Measurements from ENCODE around the gene EMSY. TPM values are rescaled to one million over a fixed set of nuclear protein-coding genes. Genes with fewer than 3 reads are reported as not detected.
A peak's percentile ranks its signal among the peaks of the same experiment; 100 is the strongest.

The EMSY gene
- polyA plus RNA-seq, 6 donors from 2014 or later, result 15.0 to 26.8 (median 22.2) TPM

GRCh38 chr11:76553554-76554476, 109.0 kb downstream of the EMSY start:
- DNase-seq, result no peak
- no peaks in the 10 kb centered on the region for H3K9me3 Mint-ChIP-seq
- H3K4me1 Mint-ChIP-seq, result no peaks in the 10 kb centered on the region
- ATAC-seq (ENCODE audit: low read depth in 2 of 2), result no peak
- H3K4me3 Mint-ChIP-seq, result no peak overlapping the region
- H3K27me3 Mint-ChIP-seq, result peaks cover 0 to 5% (median 4%) of the 10 kb centered on the region in 3 donors
- H3K36me3 Mint-ChIP-seq, result peaks cover 0 to 7% of the 10 kb centered on the region in 2 donors
- H3K27ac Mint-ChIP-seq, result peak overlapping the region in 1 of 6 donors; percentile 30

DNA sequence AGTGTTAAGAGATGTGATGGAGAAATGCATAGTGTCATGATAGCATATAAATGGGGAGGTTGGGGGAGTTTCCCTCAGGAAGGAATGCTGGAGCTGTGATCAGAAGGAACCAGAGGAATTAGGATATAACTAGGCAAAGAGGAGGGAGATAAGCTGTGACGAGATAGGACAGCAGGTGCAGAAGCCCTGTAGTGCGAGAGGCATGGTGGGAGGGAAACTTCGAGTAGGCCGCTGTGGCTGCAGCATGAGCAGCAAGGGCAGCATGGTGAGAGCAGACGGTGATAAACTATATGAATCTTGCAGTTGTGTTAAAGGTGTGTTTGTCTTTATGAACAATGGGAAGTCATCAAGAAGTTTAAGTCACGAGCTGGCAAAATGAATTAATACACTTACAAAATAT, 109.9 kb downstream of the EMSY start:
- Mint-ChIP-seq H3K27me3 (peaks cover 2 to 15% (median 9%) of the 10 kb centered on the region in 3 donors), H3K4me1 (no peaks in the 10 kb centered on the region), H3K9me3 (no peaks in the 10 kb centered on the region), H3K4me3 (no peak overlapping the region), H3K36me3 (no peaks in the 10 kb centered on the region), H3K27ac (no peak overlapping the region)
- no peak for DNase-seq
- no peak for ATAC-seq (ENCODE audit: low read depth in 2 of 2)

DNA sequence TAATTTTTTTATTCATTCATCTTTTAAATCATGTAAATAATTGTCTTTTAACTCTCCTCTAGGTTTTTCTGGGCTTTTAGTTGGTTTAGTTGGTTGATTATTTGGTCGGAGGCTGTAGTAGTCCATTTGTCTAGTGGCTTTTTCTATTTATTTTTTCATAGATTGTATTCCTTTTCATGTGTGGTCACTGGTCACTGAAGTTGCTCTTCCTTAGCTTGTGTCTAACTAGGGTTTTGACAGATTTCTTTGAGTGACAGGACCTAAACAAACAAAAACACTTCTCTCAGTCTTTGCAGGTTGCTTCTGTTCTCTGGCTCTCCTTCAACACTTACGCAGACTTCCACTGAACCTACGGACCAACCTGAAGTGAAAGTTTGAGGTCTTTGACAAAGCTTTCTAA, 112.6 kb downstream of the EMSY start:
- DNase-seq (no peak), ATAC-seq (ENCODE audit: low read depth in 2 of 2) (no peak)
- Mint-ChIP-seq H3K9me3 (no peaks in the 10 kb centered on the region), H3K4me3 (no peak overlapping the region), H3K36me3 (peaks cover 0 to 7% of the 10 kb centered on the region in 2 donors), H3K27ac (no peak overlapping the region), H3K27me3 (peaks cover 15 to 33% (median 21%) of the 10 kb centered on the region in 3 donors), H3K4me1 (peaks cover 0 to 5% (median 0%) of the 10 kb centered on the region in 3 donors)

GRCh38 chr11:76558473-76558872, 113.7 kb downstream of the EMSY start:
- Mint-ChIP-seq H3K9me3 (no peaks in the 10 kb centered on the region), H3K27me3 (peaks cover 15 to 35% (median 21%) of the 10 kb centered on the region in 3 donors), H3K27ac (no peak overlapping the region), H3K4me1 (peaks cover 0 to 5% (median 0%) of the 10 kb centered on the region in 3 donors), H3K4me3 (no peak overlapping the region), H3K36me3 (peaks cover 0 to 7% of the 10 kb centered on the region in 2 donors)
- DNase-seq (no peak), ATAC-seq (ENCODE audit: low read depth in 2 of 2) (no peak)

- ATAC-seq (ENCODE audit: low read depth in 2 of 2) (no peak), DNase-seq (no peak)
- H3K36me3 Mint-ChIP-seq, result peaks cover 0 to 7% of the 10 kb centered on the region in 2 donors
- no peak overlapping the region for H3K4me3 Mint-ChIP-seq
- H3K9me3 Mint-ChIP-seq, result no peaks in the 10 kb centered on the region
- H3K27me3 Mint-ChIP-seq, result peaks cover 15 to 35% (median 21%) of the 10 kb centered on the region in 3 donors
- H3K27ac Mint-ChIP-seq, result no peak overlapping the region
- H3K4me1 Mint-ChIP-seq, result peaks cover 0 to 5% (median 0%) of the 10 kb centered on the region in 3 donors
These were observed 114.1 kb downstream of the EMSY start for GRCh38 chr11:76558891-76559290.

DNA sequence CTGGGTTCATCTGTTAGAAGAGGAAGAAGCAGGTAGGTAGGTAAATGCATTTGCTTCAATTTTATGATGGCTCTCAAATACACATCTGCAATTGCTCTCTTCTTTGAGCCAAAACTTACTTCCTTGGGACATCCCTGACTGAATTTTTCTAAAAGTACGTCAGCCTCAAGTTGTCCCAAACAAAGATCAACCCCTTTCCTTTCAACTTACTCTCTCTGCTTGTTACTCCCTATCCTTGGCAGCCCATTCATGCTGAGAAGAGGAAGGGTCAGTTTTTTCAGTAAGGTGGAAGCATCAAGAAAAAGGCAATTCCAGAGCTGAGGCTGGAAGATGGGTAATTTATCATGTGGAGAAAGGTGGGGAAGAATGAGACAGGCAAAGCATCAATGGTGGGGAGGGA, 114.5 kb downstream of the EMSY start:
- DNase-seq (no peak), ATAC-seq (ENCODE audit: low read depth in 2 of 2) (no peak)
- Mint-ChIP-seq H3K9me3 (peaks cover 0 to 2% (median 0%) of the 10 kb centered on the region in 7 donors), H3K4me1 (peaks cover 0 to 6% (median 3%) of the 10 kb centered on the region in 3 donors), H3K27ac (peak overlapping the region in 1 of 6 donors; percentile 27), H3K27me3 (peaks cover 15 to 35% (median 21%) of the 10 kb centered on the region in 3 donors), H3K4me3 (no peak overlapping the region), H3K36me3 (peaks cover 0 to 7% of the 10 kb centered on the region in 2 donors)

DNA sequence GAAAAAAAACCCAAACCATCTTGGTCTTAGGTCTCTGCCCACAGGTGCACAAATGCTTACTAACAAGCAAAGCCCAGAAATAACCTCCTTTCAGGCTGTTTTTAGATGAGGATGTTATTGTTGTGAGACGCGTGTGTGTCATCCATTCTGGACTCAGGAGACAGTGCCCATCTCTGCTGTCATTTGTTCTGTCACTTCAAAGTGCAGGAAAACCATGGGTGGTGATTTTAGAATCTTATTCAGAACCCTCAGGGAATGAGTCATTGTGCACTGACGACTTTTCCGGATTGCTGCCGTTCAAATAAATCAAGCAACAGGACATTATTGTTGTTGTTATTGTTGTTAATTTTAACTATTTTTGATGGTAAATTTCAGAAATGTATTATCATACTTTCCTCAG, 115.4 kb downstream of the EMSY start:
- H3K27ac Mint-ChIP-seq, result no peak overlapping the region
- DNase-seq (no peak), ATAC-seq (ENCODE audit: low read depth in 2 of 2) (no peak)
- peaks cover 0 to 13% (median 7%) of the 10 kb centered on the region in 3 donors for H3K4me1 Mint-ChIP-seq
- H3K4me3 Mint-ChIP-seq, result no peak overlapping the region
- peaks cover 0 to 8% (median 0%) of the 10 kb centered on the region in 7 donors for H3K9me3 Mint-ChIP-seq
- H3K36me3 Mint-ChIP-seq, result peaks cover 0 to 7% of the 10 kb centered on the region in 2 donors
- peaks cover 15 to 35% (median 21%) of the 10 kb centered on the region in 3 donors for H3K27me3 Mint-ChIP-seq

GRCh38 chr11:76561245-76561644, 116.4 kb downstream of the EMSY start:
- Mint-ChIP-seq H3K9me3 (peaks cover 0 to 8% (median 0%) of the 10 kb centered on the region in 7 donors), H3K4me3 (no peak overlapping the region), H3K27me3 (peaks cover 15 to 35% (median 21%) of the 10 kb centered on the region in 3 donors), H3K4me1 (peaks cover 0 to 13% (median 7%) of the 10 kb centered on the region in 3 donors), H3K36me3 (peaks cover 0 to 7% of the 10 kb centered on the region in 2 donors), H3K27ac (no peak overlapping the region)
- DNase-seq (no peak), ATAC-seq (ENCODE audit: low read depth in 2 of 2) (no peak)

DNA sequence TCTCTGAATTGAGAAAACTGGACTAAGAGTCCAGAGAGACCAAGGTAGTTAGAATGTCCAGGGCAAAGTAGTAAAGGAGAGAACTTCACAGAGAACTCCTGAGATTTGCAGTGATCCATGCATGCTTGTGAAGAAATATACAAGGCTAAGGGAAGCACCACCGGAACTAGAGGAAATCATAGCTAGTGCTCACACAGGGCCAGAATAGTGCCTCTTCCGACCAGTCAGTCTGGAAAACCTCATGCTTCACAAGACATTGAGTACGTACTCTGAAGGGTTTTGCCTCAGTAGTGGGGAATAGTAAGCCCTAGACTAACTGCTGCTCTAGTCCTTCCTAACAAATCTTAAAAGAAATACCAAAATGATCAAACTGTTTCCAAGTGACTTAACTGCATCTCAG, 117.7 kb downstream of the EMSY start:
- H3K27me3 Mint-ChIP-seq, result peaks cover 15 to 35% (median 21%) of the 10 kb centered on the region in 3 donors
- H3K4me3 Mint-ChIP-seq, result no peak overlapping the region
- H3K27ac Mint-ChIP-seq, result peak overlapping the region in 2 of 6 donors; percentile 27 to 85
- DNase-seq (no peak), ATAC-seq (ENCODE audit: low read depth in 2 of 2) (no peak)
- peaks cover 0 to 8% (median 2%) of the 10 kb centered on the region in 7 donors for H3K9me3 Mint-ChIP-seq
- peaks cover 0 to 13% (median 7%) of the 10 kb centered on the region in 3 donors for H3K4me1 Mint-ChIP-seq
- H3K36me3 Mint-ChIP-seq, result peaks cover 0 to 7% of the 10 kb centered on the region in 2 donors

- H3K4me1 Mint-ChIP-seq, result peaks cover 0 to 13% (median 7%) of the 10 kb centered on the region in 3 donors
- H3K27ac Mint-ChIP-seq, result no peak overlapping the region
- DNase-seq (no peak), ATAC-seq (ENCODE audit: low read depth in 2 of 2) (no peak)
- H3K9me3 Mint-ChIP-seq, result peaks cover 0 to 8% (median 2%) of the 10 kb centered on the region in 7 donors
- H3K36me3 Mint-ChIP-seq, result peaks cover 0 to 7% of the 10 kb centered on the region in 2 donors
- H3K4me3 Mint-ChIP-seq, result no peak overlapping the region
- H3K27me3 Mint-ChIP-seq, result peaks cover 9 to 25% (median 24%) of the 10 kb centered on the region in 3 donors
These were observed 119.5 kb downstream of the EMSY start for GRCh38 chr11:76564364-76564763.

- Mint-ChIP-seq H3K4me3 (no peak overlapping the region), H3K36me3 (peaks cover 0 to 6% of the 10 kb centered on the region in 2 donors), H3K27me3 (peaks cover 8 to 11% (median 8%) of the 10 kb centered on the region in 3 donors), H3K9me3 (peaks cover 0 to 14% (median 2%) of the 10 kb centered on the region in 7 donors), H3K4me1 (peaks cover 0 to 13% (median 7%) of the 10 kb centered on the region in 3 donors), H3K27ac (no peak overlapping the region)
- ATAC-seq (ENCODE audit: low read depth in 2 of 2) (no peak), DNase-seq (no peak)
These were observed 122.0 kb downstream of the EMSY start for GRCh38 chr11:76566811-76567210.

DNA sequence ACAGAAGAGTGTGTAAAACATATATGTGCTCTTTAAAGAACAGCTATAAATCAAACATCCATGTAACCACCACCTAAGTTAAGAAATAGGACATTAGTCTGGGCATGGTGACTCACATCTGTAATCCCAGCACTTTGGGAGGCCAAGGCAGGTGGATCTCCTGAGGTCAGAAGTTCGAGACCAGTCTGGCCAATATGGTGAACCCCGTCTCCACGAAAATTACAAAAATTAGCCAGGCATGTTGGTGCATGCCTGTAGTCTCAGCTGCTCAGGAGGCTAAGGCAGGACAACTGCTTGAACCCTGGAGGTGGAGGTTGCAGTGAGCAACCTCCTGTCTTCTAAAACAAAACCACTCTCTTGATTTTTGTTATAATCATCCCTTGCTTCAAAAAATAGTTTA, 122.4 kb downstream of the EMSY start:
- no peak overlapping the region for H3K4me3 Mint-ChIP-seq
- H3K27ac Mint-ChIP-seq, result peak overlapping the region in 1 of 6 donors; percentile 3
- DNase-seq (no peak), ATAC-seq (ENCODE audit: low read depth in 2 of 2) (no peak)
- H3K36me3 Mint-ChIP-seq, result peaks cover 0 to 2% of the 10 kb centered on the region in 2 donors
- peaks cover 0 to 9% (median 7%) of the 10 kb centered on the region in 3 donors for H3K4me1 Mint-ChIP-seq
- peaks cover 0 to 14% (median 2%) of the 10 kb centered on the region in 7 donors for H3K9me3 Mint-ChIP-seq
- H3K27me3 Mint-ChIP-seq, result peaks cover 4 to 7% (median 4%) of the 10 kb centered on the region in 3 donors

- peaks cover 0 to 12% (median 7%) of the 10 kb centered on the region in 3 donors for H3K4me1 Mint-ChIP-seq
- H3K4me3 Mint-ChIP-seq, result no peak overlapping the region
- H3K27me3 Mint-ChIP-seq, result peaks cover 0 to 4% (median 3%) of the 10 kb centered on the region in 3 donors
- no peak for ATAC-seq (ENCODE audit: low read depth in 2 of 2)
- peaks cover 0 to 14% (median 2%) of the 10 kb centered on the region in 7 donors for H3K9me3 Mint-ChIP-seq
- no peaks in the 10 kb centered on the region for H3K36me3 Mint-ChIP-seq
- H3K27ac Mint-ChIP-seq, result no peak overlapping the region
- no peak for DNase-seq
These were observed 123.3 kb downstream of the EMSY start for GRCh38 chr11:76568139-76568538.

All from naive B cell (primary cell).